GM19099 (cell line): ENCODE data around the gene ZNF554.

Experiments used
- POLR2A ChIP-seq: IDR thresholded peaks from 3 replicates; pipeline ENCODE4 v1.6.1; 2011; ENCODE audit warnings: low read depth; ENCODE audit not compliant: insufficient read length; ENCODE audit errors: extremely low read depth

Gene ZNF554

DNA sequence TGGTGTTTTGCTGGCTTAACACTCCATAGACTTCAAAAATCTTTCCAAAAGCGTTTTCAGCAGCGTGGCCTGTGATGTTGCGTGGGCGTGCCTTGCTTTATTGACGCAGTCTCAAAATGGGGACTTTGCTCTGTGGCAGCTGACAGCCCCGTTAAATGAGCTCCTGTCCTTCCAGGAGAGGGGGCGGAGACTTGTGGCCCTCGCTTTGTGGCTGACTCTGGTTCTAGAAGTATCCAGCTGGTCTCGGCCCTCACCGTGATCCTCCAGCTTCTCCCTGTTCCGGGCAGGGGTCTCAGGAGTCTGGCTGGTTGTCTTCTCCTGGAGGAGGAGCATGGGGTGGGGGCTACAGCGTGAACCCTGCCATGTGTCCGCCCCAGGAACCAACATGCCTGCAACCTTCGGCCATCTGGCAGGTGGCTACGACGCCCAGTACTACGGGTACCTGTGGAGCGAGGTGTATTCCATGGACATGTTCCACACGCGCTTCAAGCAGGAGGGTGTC lies 8.4 kb upstream of the ZNF554 start:
- no peak for TF ChIP-seq POLR2A

GRCh38 chr19:2811735-2812413 lies 7.8 kb upstream of the ZNF554 start:
- no peak for TF ChIP-seq POLR2A

GRCh38 chr19:2812414-2813234 lies 7.0 kb upstream of the ZNF554 start:
- TF ChIP-seq POLR2A = no peak

- TF ChIP-seq POLR2A = no peak
Measured at GRCh38 chr19:2813235-2814160, 6.2 kb upstream of the ZNF554 start.

DNA sequence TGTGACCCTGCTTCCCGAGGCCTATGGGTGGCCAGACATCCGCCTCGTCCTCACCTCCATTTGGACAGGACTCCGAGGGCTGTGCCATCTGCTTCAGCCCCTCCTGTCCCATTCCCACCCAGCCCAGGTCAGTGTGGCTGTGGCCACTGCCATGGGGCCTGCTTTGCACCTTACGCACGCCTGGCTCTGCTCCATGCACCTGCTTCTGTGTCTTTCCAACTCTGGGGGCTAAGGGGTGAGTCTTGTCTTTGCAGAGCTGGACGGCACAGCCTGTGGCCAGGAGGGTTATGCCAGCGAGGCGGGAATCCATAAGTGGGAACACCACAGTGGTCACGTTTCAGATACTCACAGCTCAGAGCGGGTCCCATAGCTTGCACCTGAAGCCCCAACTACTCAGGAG lies 5.2 kb upstream of the ZNF554 start:
- no peak for TF ChIP-seq POLR2A

- no peak for TF ChIP-seq POLR2A
Measured at GRCh38 chr19:2815191-2815614, 4.5 kb upstream of the ZNF554 start.

- no peak for TF ChIP-seq POLR2A
Measured at GRCh38 chr19:2815923-2816322, 3.7 kb upstream of the ZNF554 start.

GRCh38 chr19:2816641-2817040 lies 3.0 kb upstream of the ZNF554 start:
- no peak for TF ChIP-seq POLR2A

DNA sequence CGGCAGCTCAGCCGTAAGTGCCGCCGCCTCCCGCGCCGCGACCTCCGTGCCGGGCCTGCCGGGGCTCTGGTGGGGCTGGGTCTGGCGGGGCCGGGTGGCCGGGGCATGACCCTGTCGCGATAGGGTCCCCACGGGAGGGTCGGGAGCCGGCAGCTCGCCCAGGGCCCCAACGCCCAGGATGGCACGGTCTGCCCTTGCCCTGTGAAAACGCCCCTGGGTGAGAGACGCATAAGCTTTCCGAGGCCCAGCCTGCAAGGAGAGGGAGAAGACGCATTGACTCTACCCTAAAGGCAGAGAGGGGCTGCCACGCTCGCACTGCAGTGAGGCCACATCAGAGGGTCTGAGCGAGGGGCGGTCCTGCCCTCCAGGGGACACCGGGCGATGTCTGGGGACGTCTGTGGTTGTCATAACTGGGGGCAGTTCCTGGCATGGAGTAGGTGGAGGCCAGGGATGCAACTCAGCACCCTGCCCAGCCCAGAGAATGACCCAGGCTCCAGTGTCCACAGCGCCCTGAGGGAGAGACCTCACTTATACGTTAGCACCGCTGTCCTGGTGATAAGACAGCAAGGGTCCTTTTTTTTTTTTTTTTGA lies 539 bp downstream of the ZNF554 start:
- TF ChIP-seq POLR2A = no peak

DNA sequence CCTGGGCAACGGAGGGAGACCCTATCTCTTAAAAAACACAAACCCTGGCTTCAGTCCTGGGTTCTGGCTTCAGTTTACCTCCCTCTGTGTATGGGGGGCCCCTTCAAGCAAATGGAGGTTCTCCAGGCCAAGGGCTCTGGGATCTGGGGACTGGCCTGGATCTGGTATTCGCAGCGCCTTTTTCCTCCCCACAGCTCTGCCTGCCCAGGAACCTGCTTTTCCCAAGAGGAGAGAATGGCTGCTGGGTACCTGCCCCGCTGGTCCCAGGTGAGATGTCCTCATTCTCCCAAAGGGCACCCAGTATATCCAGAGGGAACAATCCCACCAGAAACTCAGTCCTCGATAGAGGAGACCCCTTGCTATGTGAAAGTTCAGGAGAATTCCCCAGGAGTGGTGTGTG lies 3.2 kb downstream of the ZNF554 start:
- TF ChIP-seq POLR2A = no peak

DNA sequence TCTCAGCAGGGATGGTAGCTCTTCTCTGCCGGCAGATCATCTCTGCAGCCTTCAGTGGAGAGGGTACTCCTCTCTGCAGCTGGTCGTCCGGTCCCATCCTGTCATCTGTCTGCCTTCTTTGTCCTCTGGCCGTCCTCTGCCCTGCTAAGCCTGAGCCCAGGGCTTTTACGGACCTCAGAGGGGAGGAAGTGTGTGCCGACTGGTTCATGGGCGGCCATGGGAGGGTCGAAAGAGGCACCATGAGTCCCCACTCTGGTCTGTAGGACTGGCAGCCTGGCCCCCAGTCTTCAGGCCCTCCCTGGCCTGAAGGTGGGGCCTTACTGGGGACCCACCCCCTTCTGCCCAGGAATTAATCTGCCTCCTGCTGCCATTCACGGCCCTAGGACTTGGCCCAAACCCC lies 4.0 kb downstream of the ZNF554 start:
- TF ChIP-seq POLR2A = no peak

GRCh38 chr19:2824129-2824528 lies 4.5 kb downstream of the ZNF554 start:
- no peak for TF ChIP-seq POLR2A

- TF ChIP-seq POLR2A = no peak
Measured at GRCh38 chr19:2827022-2827421, 7.4 kb downstream of the ZNF554 start.

- TF ChIP-seq POLR2A = no peak
Measured at GRCh38 chr19:2827840-2828489, 8.3 kb downstream of the ZNF554 start.
